ENCODE data around the gene ZNF652.

DNA sequence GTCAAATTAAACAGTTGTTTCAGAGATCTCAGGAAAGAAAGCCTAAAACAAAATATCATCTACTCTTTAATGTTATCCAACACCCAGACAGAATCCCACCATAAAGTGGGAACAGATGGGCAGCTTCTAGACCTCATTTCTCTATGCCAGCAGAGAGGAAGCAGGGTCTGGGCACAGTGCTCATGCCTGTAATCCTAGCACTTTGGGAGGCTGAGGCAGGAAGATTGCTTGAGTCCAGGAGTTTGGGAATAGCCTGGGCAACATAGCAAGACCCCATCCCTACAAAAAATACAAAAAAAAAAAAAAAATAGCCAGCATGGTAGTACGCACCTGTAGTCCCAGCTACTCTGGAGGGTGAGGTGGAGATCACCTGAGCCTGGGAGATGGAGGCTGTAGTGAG lies 13.5 kb upstream of the ZNF652 start:
- TF ChIP-seq, protein P1, sequence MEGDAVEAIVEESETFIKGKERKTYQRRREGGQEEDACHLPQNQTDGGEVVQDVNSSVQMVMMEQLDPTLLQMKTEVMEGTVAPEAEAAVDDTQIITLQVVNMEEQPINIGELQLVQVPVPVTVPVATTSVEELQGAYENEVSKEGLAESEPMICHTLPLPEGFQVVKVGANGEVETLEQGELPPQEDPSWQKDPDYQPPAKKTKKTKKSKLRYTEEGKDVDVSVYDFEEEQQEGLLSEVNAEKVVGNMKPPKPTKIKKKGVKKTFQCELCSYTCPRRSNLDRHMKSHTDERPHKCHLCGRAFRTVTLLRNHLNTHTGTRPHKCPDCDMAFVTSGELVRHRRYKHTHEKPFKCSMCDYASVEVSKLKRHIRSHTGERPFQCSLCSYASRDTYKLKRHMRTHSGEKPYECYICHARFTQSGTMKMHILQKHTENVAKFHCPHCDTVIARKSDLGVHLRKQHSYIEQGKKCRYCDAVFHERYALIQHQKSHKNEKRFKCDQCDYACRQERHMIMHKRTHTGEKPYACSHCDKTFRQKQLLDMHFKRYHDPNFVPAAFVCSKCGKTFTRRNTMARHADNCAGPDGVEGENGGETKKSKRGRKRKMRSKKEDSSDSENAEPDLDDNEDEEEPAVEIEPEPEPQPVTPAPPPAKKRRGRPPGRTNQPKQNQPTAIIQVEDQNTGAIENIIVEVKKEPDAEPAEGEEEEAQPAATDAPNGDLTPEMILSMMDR (conservative IDR thresholded peaks at IDR 0.05; ENCODE audit: low read depth, low read length): no peak
- no peak for TF ChIP-seq EZH2 (IDR thresholded peaks at IDR 0.05; ENCODE audit: borderline replicate concordance, low read depth, low read length, poor library complexity, severe bottlenecking)
